Adrenal gland (tissue), 12 donors: ENCODE data around the gene ARMC9. TPM values are rescaled to one million over a fixed set of nuclear protein-coding genes. Genes with fewer than 3 reads are reported as not detected.

ENCODE experiments used
- DNase-seq, 7 donors: peaks; one replicate each; pipeline ENCODE4 v3.0.0-alpha.2; 2019 to 2020
- H3K27ac ChIP-seq, 5 donors: fragments of 200-600 bp; sonication (generic) in 4 of 5; 1 replicate in 3 of 5; 2 replicates in 2 of 5; pipeline versions ENCODE4 v1.5.1 to v1.8.0; 2016 to 2020; ENCODE audit warnings: mild to moderate bottlenecking in 1 of 5
- H3K27me3 ChIP-seq: fragments of 200-600 bp; 2 replicates; pipeline ENCODE4 v1.8.0; 2021
- H3K36me3 ChIP-seq, 2 donors: fragments of 200-600 bp; replicated peaks in 1 of 2; 1 replicate in 1 of 2; 2 replicates in 1 of 2; pipeline versions ENCODE4 v1.5.1 to v1.8.0; 2018 to 2022
- H3K4me1 ChIP-seq, 2 donors: fragments of 200-600 bp; replicated peaks in 1 of 2; 1 replicate in 1 of 2; 2 replicates in 1 of 2; pipeline versions ENCODE4 v1.5.1 to v1.8.0; 2018 to 2021
- H3K4me3 ChIP-seq, 4 donors: fragments of 200-600 bp; sonication (generic) in 3 of 4; one replicate each; pipeline ENCODE4 v1.5.1; 2016 to 2018
- H3K9me3 ChIP-seq, 3 donors: fragments of 200-600 bp; sonication (generic) in 1 of 3; replicated peaks in 1 of 3; 1 replicate in 2 of 3; 2 replicates in 1 of 3; pipeline versions ENCODE4 v1.5.1 to v1.8.0; 2016 to 2021
- POLR2A ChIP-seq, 2 donors: fragments of 450-650 bp; IDR thresholded peaks; one replicate each; pipeline ENCODE4 v1.6.1; 2017; ENCODE audit warnings: antibody characterized with exemption in 2 of 2, mild to moderate bottlenecking in 2 of 2, moderate library complexity in 1 of 2
- WGBS, 4 donors: extraction: QIAGEN DNeasy Blood & Tissue Kit in 2 of 4; methylation state at CpG; one replicate each; pipeline versions ENCODE4 v1.1.5 to v1.1.7; 2013 to 2017; 5-methylcytosine and 5-hydroxymethylcytosine counted together
- intact Hi-C, 2 donors: fragments of 100-400 bp; cut with DNase I; formaldehyde crosslinking; loops; one replicate each; pipeline versions ENCODE4 v1.14.1 to v1.15.0; 2022 to 2023
- polyA plus RNA-seq, 3 donors: library from polyadenylated mRNA; stranded (reverse); fragments of 200-250 nt in 2 of 3; fragments of 350-450 nt in 1 of 3; fragmentation: Illumina TruSeq in 1 of 3; extraction: RNeasy Lipid Tissue Mini Kit (QIAGEN cat#74804) in 1 of 3; gene quantifications; one replicate each; pipeline ENCODE4 v1.2.3, GENCODE V29; 2013 to 2014
- total RNA-seq, 9 donors: library from RNA; depleted of rRNA in 4 of 9; stranded (reverse); fragments of >200 nt in 4 of 9; fragments of 120-200 nt in 1 of 9; fragmentation: NEBNext Ultra II Directional in 1 of 9; extraction: Animal tissue kit (Norgen Biotek cat#: 25700) in 1 of 9; gene quantifications; one replicate each; pipeline versions ENCODE4 v1.1.0 to v1.2.4, GENCODE V29; 2013 to 2023
- TF ChIP-seq, protein P1 (sequence below), 6 experiments: fragments of 450-650 bp in 4 of 6; fragments of 200-600 bp in 2 of 6; sonication (generic) in 1 of 6; IDR thresholded peaks; 1 replicate in 5 of 6; 2 replicates in 1 of 6; pipeline versions ENCODE4 v1.5.1 to v1.8.0; 2016 to 2021; ENCODE audit warnings: antibody characterized with exemption in 6 of 6, mild to moderate bottlenecking in 2 of 6, moderate library complexity in 1 of 6
- donor health status: healthy with polysubstance abuse.
- donor health status: Bipolar disorder and iron deficiency.
- donor health status: DM: yes; HTN: yes; CAD: no.
- donor health status: DM: no; HTN: no; CAD: no.
- donor health status: DM: no; HTN: no; CAD: no.
- donor health status: DM: yes; HTN: yes; CAD: no.

ARMC9 gene
- total and polyA plus RNA-seq, 12 donors = 22.0 to 109 (median 54.2) TPM

DNA sequence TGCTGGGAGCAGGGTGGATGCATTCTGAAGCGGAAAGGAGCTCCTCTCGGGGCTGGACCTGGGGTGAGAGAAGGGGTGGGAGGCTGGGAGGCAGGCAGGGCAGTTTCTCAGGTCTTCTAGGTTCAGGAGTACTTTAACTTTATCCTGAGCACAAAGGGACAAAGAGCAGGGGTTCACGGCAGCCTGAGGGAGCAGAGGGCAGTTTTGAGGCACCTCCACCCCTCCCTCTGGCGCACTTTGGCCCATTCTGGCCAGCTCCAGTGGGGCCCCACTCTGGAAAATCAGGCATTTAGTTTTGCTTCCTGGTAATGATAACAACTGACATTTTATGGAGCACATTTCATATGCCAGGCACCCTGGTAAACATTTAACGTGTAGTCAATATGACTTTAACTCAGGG, 211.3 kb downstream of the ARMC9 start:
- DNase-seq = no peak
- Histone ChIP-seq H3K4me1 (peaks cover 18 to 36% of the 10 kb centered on the region in 2 donors), H3K27ac (peak overlapping the region in 3 of 5 donors; percentile 21 to 89 (median 41)), H3K36me3 (no peaks in the 10 kb centered on the region), H3K27me3 (no peaks in the 10 kb centered on the region), H3K9me3 (no peaks in the 10 kb centered on the region), H3K4me3 (no peak overlapping the region)
- WGBS, 4 donors = 92 to 98% (median 97%) methylated on average over 5 of the region's 5 CpGs
- TF ChIP-seq, protein P1, sequence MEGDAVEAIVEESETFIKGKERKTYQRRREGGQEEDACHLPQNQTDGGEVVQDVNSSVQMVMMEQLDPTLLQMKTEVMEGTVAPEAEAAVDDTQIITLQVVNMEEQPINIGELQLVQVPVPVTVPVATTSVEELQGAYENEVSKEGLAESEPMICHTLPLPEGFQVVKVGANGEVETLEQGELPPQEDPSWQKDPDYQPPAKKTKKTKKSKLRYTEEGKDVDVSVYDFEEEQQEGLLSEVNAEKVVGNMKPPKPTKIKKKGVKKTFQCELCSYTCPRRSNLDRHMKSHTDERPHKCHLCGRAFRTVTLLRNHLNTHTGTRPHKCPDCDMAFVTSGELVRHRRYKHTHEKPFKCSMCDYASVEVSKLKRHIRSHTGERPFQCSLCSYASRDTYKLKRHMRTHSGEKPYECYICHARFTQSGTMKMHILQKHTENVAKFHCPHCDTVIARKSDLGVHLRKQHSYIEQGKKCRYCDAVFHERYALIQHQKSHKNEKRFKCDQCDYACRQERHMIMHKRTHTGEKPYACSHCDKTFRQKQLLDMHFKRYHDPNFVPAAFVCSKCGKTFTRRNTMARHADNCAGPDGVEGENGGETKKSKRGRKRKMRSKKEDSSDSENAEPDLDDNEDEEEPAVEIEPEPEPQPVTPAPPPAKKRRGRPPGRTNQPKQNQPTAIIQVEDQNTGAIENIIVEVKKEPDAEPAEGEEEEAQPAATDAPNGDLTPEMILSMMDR (IDR thresholded peaks at IDR 0.05) = no peak
- intact Hi-C loops = loop anchor here (5.0 to 10.0 kb wide), 3 partner anchors 117 to 305 kb away; no protein-coding TSS in a partner anchor

DNA sequence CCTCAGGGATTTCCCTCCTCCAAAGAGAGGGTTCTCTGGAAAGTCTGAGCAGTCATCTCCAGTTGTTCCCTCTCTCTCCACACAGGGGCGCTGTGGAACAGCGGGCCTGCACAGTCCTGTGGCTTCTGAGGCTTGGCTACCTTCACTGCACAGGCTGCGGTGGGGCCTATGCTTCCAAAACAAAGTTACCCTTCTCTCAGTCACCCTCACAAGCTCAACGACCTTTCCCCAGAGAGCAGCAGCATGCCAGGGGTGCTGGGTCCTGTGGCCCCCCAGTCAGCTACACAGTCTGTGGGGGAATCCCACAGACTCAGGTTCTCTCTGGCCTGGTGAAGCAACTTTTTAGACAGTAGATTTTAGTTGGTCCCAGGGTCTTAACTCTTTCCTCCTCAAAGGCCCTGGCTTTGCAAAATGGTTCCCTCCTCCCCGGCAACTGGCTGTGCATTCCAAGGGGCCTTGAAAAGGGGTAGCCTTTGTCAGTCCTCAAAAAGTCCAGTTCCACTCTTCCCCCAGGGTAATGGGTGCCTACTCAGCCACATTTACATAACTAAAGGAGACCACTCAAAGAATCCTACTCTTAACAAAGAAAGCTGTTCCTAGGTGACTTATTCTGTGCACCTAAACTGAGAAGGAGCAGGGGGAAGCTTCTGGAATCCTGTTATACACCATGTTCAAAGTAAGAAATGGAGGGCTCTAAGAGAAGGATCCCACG, 212.0 kb downstream of the ARMC9 start:
- Histone ChIP-seq H3K27ac (peak overlapping the region in 2 of 5 donors; percentile 50 to 89), H3K27me3 (no peaks in the 10 kb centered on the region), H3K36me3 (no peaks in the 10 kb centered on the region), H3K9me3 (no peaks in the 10 kb centered on the region), H3K4me1 (peaks cover 18 to 32% of the 10 kb centered on the region in 2 donors), H3K4me3 (no peak overlapping the region)
- 84 to 100% (median 87%) methylated on average over 5 to 6 of the region's 6 CpGs for WGBS, 4 donors
- intact Hi-C loops = loop anchor here (5.0 to 10.0 kb wide), 3 partner anchors 118 to 306 kb away; no protein-coding TSS in a partner anchor
- DNase-seq = no peak
- TF ChIP-seq, protein P1 (IDR thresholded peaks at IDR 0.05) = peak in 3 of 6 experiments; percentile 21 to 41 (median 37)
- TF ChIP-seq POLR2A (IDR thresholded peaks at IDR 0.05) = no peak

DNA sequence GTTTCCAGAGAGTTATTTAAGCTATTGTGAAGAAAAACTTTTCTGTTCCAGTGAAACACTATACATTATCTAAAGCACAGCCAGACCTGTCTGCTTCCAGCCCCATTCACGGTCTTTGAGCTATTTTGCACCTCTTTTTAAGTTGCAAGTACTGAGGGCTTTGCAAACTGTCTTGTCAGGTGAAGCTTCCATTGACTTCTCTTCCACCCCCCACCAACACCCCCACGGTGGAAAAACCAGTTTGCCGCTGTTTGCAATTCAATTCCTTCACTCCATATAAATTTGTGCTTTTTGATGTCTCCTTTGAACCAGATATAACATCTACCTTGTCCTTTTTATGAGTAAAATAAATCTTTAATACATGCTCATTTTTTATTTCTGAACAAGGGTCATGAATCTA, 212.8 kb downstream of the ARMC9 start:
- no peaks in the 10 kb centered on the region for H3K9me3 ChIP-seq
- intact Hi-C loops = loop anchor here (5.0 to 10.0 kb wide), 3 partner anchors 119 to 306 kb away; no protein-coding TSS in a partner anchor
- no peak for TF ChIP-seq POLR2A (IDR thresholded peaks at IDR 0.05)
- TF ChIP-seq, protein P1 (IDR thresholded peaks at IDR 0.05) = no peak
- no peak overlapping the region for H3K4me3 ChIP-seq
- no peak for DNase-seq
- no peaks in the 10 kb centered on the region for H3K27me3 ChIP-seq
- peak overlapping the region in 1 of 5 donors; percentile 63 for H3K27ac ChIP-seq
- no peaks in the 10 kb centered on the region for H3K36me3 ChIP-seq
- 74 to 83% (median 78%) methylated on average over 3 of the region's 3 CpGs for WGBS, 4 donors
- peaks cover 13 to 24% of the 10 kb centered on the region in 2 donors for H3K4me1 ChIP-seq

DNA sequence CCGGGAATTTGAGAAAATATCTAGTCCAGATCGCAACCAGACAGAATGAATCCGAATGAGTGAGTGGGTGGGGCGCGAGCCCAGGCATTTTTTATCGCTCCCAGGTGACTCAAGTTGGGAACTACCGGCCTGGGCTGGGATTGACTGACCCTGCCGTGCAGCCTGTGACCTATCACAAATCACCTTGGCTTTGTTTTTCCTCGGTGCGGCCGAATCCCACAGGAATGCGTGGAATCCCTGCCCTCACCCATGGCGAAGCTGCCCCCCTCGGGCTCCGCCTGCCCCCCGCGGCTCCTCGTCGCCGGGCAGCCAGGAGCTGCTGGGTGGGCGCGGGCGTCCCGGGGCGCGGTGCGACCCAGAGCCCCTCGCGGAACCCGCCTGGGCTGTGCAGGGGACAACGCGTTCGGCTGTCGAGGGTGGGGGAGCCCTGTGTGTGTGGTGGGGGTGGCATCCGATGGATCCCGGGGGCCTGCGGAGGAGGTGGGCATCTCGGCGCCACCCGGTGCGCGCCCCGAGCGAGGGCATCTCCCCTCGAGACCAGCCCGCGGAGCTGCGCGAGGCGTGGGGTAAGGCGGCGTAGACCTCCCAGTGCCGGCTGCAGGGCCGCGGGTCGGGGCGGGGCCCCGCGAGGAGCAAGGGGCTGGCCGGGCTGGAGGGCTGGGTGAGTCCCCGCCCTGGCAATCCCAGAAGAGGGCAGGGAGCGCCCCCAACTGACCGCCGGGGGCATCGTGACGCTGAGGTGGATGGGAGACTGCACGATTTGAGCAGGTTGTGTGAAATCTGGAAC, 213.6 kb downstream of the ARMC9 start:
- peak overlapping the region in 3 of 4 donors; percentile 39 to 79 (median 44) for H3K4me3 ChIP-seq
- peak; percentile 89 to 96 (median 93) for DNase-seq
- no peaks in the 10 kb centered on the region for H3K9me3 ChIP-seq
- intact Hi-C loops = loop anchor here (5.0 to 10.0 kb wide), 3 partner anchors 120 to 307 kb away; no protein-coding TSS in a partner anchor
- TF ChIP-seq, protein P1 (IDR thresholded peaks at IDR 0.05) = peak; percentile 81 to 92 (median 85)
- no peak for TF ChIP-seq POLR2A (IDR thresholded peaks at IDR 0.05)
- H3K4me1 ChIP-seq = peaks cover 6 to 17% of the 10 kb centered on the region in 2 donors
- peak overlapping the region in 4 of 5 donors; percentile 46 to 92 (median 74) for H3K27ac ChIP-seq
- H3K27me3 ChIP-seq = no peaks in the 10 kb centered on the region
- 2 to 4% (median 3%) methylated on average over 16 to 67 of the region's 67 CpGs for WGBS, 4 donors
- H3K36me3 ChIP-seq = no peaks in the 10 kb centered on the region
